ENCODE data around the gene OSBPL5. TPM values are rescaled to one million over a fixed set of nuclear protein-coding genes. Genes with fewer than 3 reads are reported as not detected.

Gene OSBPL5
- total RNA-seq, 2 donors from 2014 or later = 35.0 to 50.7 TPM

- 73% methylated on average over 27 of the region's 27 CpGs for whole genome bisulfite sequencing
- Histone ChIP-seq H3K27me3 (replicated peaks; ENCODE audit: insufficient read depth) (no peaks in the 10 kb centered on the region), H3K27ac (no peak overlapping the region), H3K4me3 (no peak overlapping the region), H3K4me1 (replicated peaks) (no peaks in the 10 kb centered on the region), H3K36me3 (no peaks in the 10 kb centered on the region), H3K9me3 (no peaks in the 10 kb centered on the region)
- intact Hi-C loops (cut with DNase I) = no loop called here
- no peak for TF ChIP-seq CTCF (IDR thresholded peaks at IDR 0.05)
- no peak for TF ChIP-seq POLR2AphosphoS5 (IDR thresholded peaks at IDR 0.05)
- no peak for TF ChIP-seq POLR2A (IDR thresholded peaks at IDR 0.05)
- DNase-seq (ENCODE audit: low spot score) = no peak
These were observed 30.2 kb downstream of the OSBPL5 start for GRCh38 chr11:3134651-3135480.

GRCh38 chr11:3134218-3134621 lies 30.9 kb downstream of the OSBPL5 start:
- H3K4me3 ChIP-seq = no peak overlapping the region
- 75% methylated on average over 4 of the region's 4 CpGs for WGBS
- TF ChIP-seq POLR2A (IDR thresholded peaks at IDR 0.05) = no peak
- no peak for TF ChIP-seq POLR2AphosphoS5 (IDR thresholded peaks at IDR 0.05)
- TF ChIP-seq CTCF (IDR thresholded peaks at IDR 0.05) = no peak
- no peaks in the 10 kb centered on the region for H3K27me3 ChIP-seq (replicated peaks; ENCODE audit: insufficient read depth)
- no peaks in the 10 kb centered on the region for H3K4me1 ChIP-seq (replicated peaks)
- H3K9me3 ChIP-seq = no peaks in the 10 kb centered on the region
- no peaks in the 10 kb centered on the region for H3K36me3 ChIP-seq
- DNase-seq (ENCODE audit: low spot score) = no peak
- intact Hi-C loops (cut with DNase I) = no loop called here
- no peak overlapping the region for H3K27ac ChIP-seq

GRCh38 chr11:3133261-3134217 lies 31.6 kb downstream of the OSBPL5 start:
- H3K36me3 ChIP-seq = no peaks in the 10 kb centered on the region
- no peak overlapping the region for H3K4me3 ChIP-seq
- 93% methylated on average over 22 of the region's 23 CpGs for WGBS
- no peaks in the 10 kb centered on the region for H3K27me3 ChIP-seq (replicated peaks; ENCODE audit: insufficient read depth)
- TF ChIP-seq CTCF (IDR thresholded peaks at IDR 0.05) (no peak), POLR2A (IDR thresholded peaks at IDR 0.05) (no peak), POLR2AphosphoS5 (IDR thresholded peaks at IDR 0.05) (no peak)
- intact Hi-C loops (cut with DNase I) = no loop called here
- H3K9me3 ChIP-seq = no peaks in the 10 kb centered on the region
- H3K4me1 ChIP-seq (replicated peaks) = no peaks in the 10 kb centered on the region
- DNase-seq (ENCODE audit: low spot score) = no peak
- H3K27ac ChIP-seq = no peak overlapping the region

GRCh38 chr11:3132831-3133260 lies 32.3 kb downstream of the OSBPL5 start:
- Histone ChIP-seq H3K4me3 (no peak overlapping the region), H3K9me3 (no peaks in the 10 kb centered on the region), H3K27ac (no peak overlapping the region), H3K27me3 (replicated peaks; ENCODE audit: insufficient read depth) (no peaks in the 10 kb centered on the region), H3K36me3 (no peaks in the 10 kb centered on the region), H3K4me1 (replicated peaks) (no peaks in the 10 kb centered on the region)
- no peak for DNase-seq (ENCODE audit: low spot score)
- intact Hi-C loops (cut with DNase I) = no loop called here
- TF ChIP-seq CTCF (IDR thresholded peaks at IDR 0.05) = no peak
- TF ChIP-seq POLR2A (IDR thresholded peaks at IDR 0.05) = no peak
- TF ChIP-seq POLR2AphosphoS5 (IDR thresholded peaks at IDR 0.05) = no peak
- WGBS = 95% methylated on average over 8 of the region's 8 CpGs
